Endothelial cell (in vitro differentiated cells): ENCODE results near the gene PCBP1. TPM values are rescaled to one million over a fixed set of nuclear protein-coding genes. Genes with fewer than 3 reads are reported as not detected.

Experiments
- DNase-seq: peaks from one replicate; pipeline ENCODE4 v3.0.0; 2021; ENCODE audit warnings: low spot score
- H3K27ac Mint-ChIP-seq: one replicate; pipeline ENCODE4 v1.8.0; 2021; ENCODE audit warnings: mixed read lengths, inconsistent platforms; ENCODE audit not compliant: unreplicated experiment
- H3K27me3 Mint-ChIP-seq: one replicate; pipeline ENCODE4 v1.8.0; 2021; ENCODE audit warnings: mild to moderate bottlenecking, moderate library complexity, mixed read lengths, inconsistent platforms; ENCODE audit not compliant: unreplicated experiment
- H3K36me3 Mint-ChIP-seq: one replicate; pipeline ENCODE4 v1.8.0; 2021; ENCODE audit warnings: mild to moderate bottlenecking, low read depth, mixed read lengths, inconsistent platforms; ENCODE audit not compliant: unreplicated experiment
- H3K4me1 Mint-ChIP-seq: one replicate; pipeline ENCODE4 v1.8.0; 2021; ENCODE audit warnings: mild to moderate bottlenecking, mixed read lengths, inconsistent platforms; ENCODE audit not compliant: unreplicated experiment
- H3K4me3 Mint-ChIP-seq: one replicate; pipeline ENCODE4 v1.8.0; 2021; ENCODE audit warnings: mild to moderate bottlenecking, mixed read lengths, inconsistent platforms; ENCODE audit not compliant: unreplicated experiment
- H3K9me3 Mint-ChIP-seq: one replicate; pipeline ENCODE4 v1.8.0; 2021; ENCODE audit warnings: mixed read lengths, inconsistent platforms; ENCODE audit not compliant: unreplicated experiment
- CTCF ChIP-seq: fragments of 200-600 bp; sonication (generic); IDR thresholded peaks from one replicate; pipeline ENCODE4 v1.5.0; 2021; ENCODE audit warnings: antibody characterized with exemption; ENCODE audit not compliant: unreplicated experiment
- total RNA-seq: library from RNA; stranded (reverse); fragmentation: NEBNext Ultra II Directional; extraction: Animal tissue kit (Norgen Biotek cat#: 25700); gene quantifications from one replicate; pipeline ENCODE4 v1.2.1, GENCODE V29; 2021; ENCODE audit not compliant: unreplicated experiment

PCBP1 gene
- total RNA-seq, 1 donor from 2014 or later: 302 TPM

GRCh38 chr2:70084973-70085710, 2.1 kb upstream of the PCBP1 start:
- peak overlapping the region; percentile 98 for H3K27ac Mint-ChIP-seq
- H3K27me3 Mint-ChIP-seq: peaks cover 23% of the 10 kb centered on the region
- no peak for TF ChIP-seq CTCF
- peak overlapping the region; percentile 89 for H3K4me3 Mint-ChIP-seq
- H3K36me3 Mint-ChIP-seq: peaks cover 15% of the 10 kb centered on the region
- peaks cover 41% of the 10 kb centered on the region for H3K4me1 Mint-ChIP-seq
- DNase-seq: no peak
- H3K9me3 Mint-ChIP-seq: no peaks in the 10 kb centered on the region

- H3K9me3 Mint-ChIP-seq: no peaks in the 10 kb centered on the region
- DNase-seq: no peak
- no peak for TF ChIP-seq CTCF
- H3K27me3 Mint-ChIP-seq: peaks cover 22% of the 10 kb centered on the region
- peak overlapping the region; percentile 98 for H3K27ac Mint-ChIP-seq
- peak overlapping the region; percentile 89 for H3K4me3 Mint-ChIP-seq
- H3K36me3 Mint-ChIP-seq: peaks cover 15% of the 10 kb centered on the region
- peaks cover 45% of the 10 kb centered on the region for H3K4me1 Mint-ChIP-seq
These were observed 1.5 kb upstream of the PCBP1 start for GRCh38 chr2:70085711-70086277.

GRCh38 chr2:70086278-70086837, 919 bp upstream of the PCBP1 start:
- DNase-seq: peak; percentile 64
- Mint-ChIP-seq H3K27me3 (peaks cover 21% of the 10 kb centered on the region), H3K36me3 (peaks cover 15% of the 10 kb centered on the region), H3K27ac (peak overlapping the region; percentile 98), H3K4me3 (peak overlapping the region; percentile 89), H3K4me1 (peaks cover 45% of the 10 kb centered on the region), H3K9me3 (no peaks in the 10 kb centered on the region)
- TF ChIP-seq CTCF: no peak

DNA sequence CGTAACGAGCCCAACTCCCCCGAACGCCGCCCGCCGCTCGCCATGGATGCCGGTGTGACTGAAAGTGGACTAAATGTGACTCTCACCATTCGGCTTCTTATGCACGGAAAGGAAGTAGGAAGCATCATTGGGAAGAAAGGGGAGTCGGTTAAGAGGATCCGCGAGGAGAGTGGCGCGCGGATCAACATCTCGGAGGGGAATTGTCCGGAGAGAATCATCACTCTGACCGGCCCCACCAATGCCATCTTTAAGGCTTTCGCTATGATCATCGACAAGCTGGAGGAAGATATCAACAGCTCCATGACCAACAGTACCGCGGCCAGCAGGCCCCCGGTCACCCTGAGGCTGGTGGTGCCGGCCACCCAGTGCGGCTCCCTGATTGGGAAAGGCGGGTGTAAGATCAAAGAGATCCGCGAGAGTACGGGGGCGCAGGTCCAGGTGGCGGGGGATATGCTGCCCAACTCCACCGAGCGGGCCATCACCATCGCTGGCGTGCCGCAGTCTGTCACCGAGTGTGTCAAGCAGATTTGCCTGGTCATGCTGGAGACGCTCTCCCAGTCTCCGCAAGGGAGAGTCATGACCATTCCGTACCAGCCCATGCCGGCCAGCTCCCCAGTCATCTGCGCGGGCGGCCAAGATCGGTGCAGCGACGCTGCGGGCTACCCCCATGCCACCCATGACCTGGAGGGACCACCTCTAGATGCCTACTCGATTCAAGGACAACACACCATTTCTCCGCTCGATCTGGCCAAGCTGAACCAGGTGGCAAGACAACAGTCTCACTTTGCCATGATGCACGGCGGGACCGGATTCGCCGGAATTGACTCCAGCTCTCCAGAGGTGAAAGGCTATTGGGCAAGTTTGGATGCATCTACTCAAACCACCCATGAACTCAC, 673 bp downstream of the PCBP1 start:
- Mint-ChIP-seq H3K27me3 (peaks cover 20% of the 10 kb centered on the region), H3K27ac (peak overlapping the region; percentile 99), H3K9me3 (no peaks in the 10 kb centered on the region), H3K4me3 (peak overlapping the region; percentile 100), H3K36me3 (peaks cover 15% of the 10 kb centered on the region), H3K4me1 (peaks cover 45% of the 10 kb centered on the region)
- peak; percentile 41 for DNase-seq
- TF ChIP-seq CTCF: no peak
